Activated CD8-positive, alpha-beta T cell treated with anti-CD3 and anti-CD28 coated beads, Interleukin-2, amount 10 ng/mL, durations not matched to agents 7 days and 5 days (primary cell): ENCODE results near the gene CATSPERE. TPM values are rescaled to one million over a fixed set of nuclear protein-coding genes. Genes with fewer than 3 reads are reported as not detected.
"Not testable (repeated sequence)": the region's sequence is repeated elsewhere in the genome, so short reads cannot be mapped to it uniquely, and the experiment has no call there.

Experiments
- ATAC-seq: fragments of 150-1000 bp; cut with Tn5 transposase; one replicate; pipeline ENCODE4 v1.10.0; 2021; ENCODE audit warnings: moderate library complexity
- CTCF ChIA-PET: fragments of 350-600 bp; sonication (Branson Sonifier 250); formaldehyde crosslinking; loops from one replicate; lab custom pipeline; 2021; ENCODE audit warnings: antibody characterized with exemption; lab: Charles Lee
- POLR2A ChIA-PET: fragments of 350-600 bp; sonication (Branson Sonifier 250); formaldehyde crosslinking; loops from one replicate; lab custom pipeline; 2021; ENCODE audit warnings: antibody characterized with exemption; lab: Charles Lee
- DNase-seq: peaks from one replicate; pipeline ENCODE4 v3.0.0-alpha.2; 2020
- H3K27ac Mint-ChIP-seq: one replicate; pipeline ENCODE4 v1.8.0; 2021; ENCODE audit warnings: mild to moderate bottlenecking, mixed read lengths
- H3K27me3 Mint-ChIP-seq: one replicate; pipeline ENCODE4 v1.8.0; 2021; ENCODE audit warnings: low read depth, mixed read lengths
- H3K36me3 Mint-ChIP-seq: one replicate; pipeline ENCODE4 v1.8.0; 2021; ENCODE audit warnings: low read depth, mixed read lengths
- H3K4me1 Mint-ChIP-seq: one replicate; pipeline ENCODE4 v1.8.0; 2021; ENCODE audit warnings: low read depth, mixed read lengths
- H3K4me3 Mint-ChIP-seq: one replicate; pipeline ENCODE4 v1.8.0; 2021; ENCODE audit warnings: mild to moderate bottlenecking, mixed read lengths
- H3K9me3 Mint-ChIP-seq: one replicate; pipeline ENCODE4 v1.8.0; 2022; ENCODE audit warnings: mixed read lengths; ENCODE audit not compliant: insufficient read depth
- total RNA-seq, 2 experiments: library from RNA; stranded (reverse); gene quantifications; one replicate each; pipeline ENCODE4 v1.2.3, GENCODE V29; 2021

Gene CATSPERE
- total RNA-seq, 2 experiments from 2014 or later, result 0.37 to 0.61 TPM

DNA sequence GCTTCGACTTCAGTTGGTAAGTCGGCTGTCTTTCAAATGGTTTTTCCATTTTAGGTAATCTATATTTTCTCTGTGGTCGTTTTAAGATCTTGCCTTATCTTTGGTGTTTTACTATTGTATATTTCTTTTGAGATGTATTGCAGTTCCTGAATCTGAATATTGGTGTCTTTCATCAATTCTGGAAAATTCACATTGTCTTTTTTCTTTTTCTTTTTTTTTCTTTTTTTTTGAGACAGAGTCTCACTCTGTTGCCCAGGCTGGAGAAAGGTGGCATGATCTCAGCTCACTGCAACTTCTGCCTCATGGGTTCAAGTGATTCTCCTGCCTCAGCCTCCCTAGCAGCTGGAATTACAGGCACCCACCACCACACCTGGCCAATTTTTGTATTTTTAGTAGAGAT is 23.9 kb downstream of the CATSPERE start:
- H3K4me1 Mint-ChIP-seq, H3K9me3 Mint-ChIP-seq, DNase-seq, ATAC-seq, H3K36me3 Mint-ChIP-seq, H3K27ac Mint-ChIP-seq, H3K27me3 Mint-ChIP-seq, H3K4me3 Mint-ChIP-seq, POLR2A ChIA-PET: not testable (repeated sequence)
- CTCF ChIA-PET, result interaction anchor here (0.6 kb wide), 1 partner anchor 20 kb away, joined by 7 read pairs; no protein-coding TSS in a partner anchor

GRCh38 chr1:244494653-244495052 is 33.6 kb downstream of the CATSPERE start:
- Mint-ChIP-seq H3K36me3 (no peaks in the 10 kb centered on the region), H3K4me1 (no peaks in the 10 kb centered on the region), H3K27me3 (no peaks in the 10 kb centered on the region), H3K27ac (no peak overlapping the region), H3K9me3 (no peaks in the 10 kb centered on the region), H3K4me3 (no peak overlapping the region)
- CTCF ChIA-PET, result no interaction called here
- ATAC-seq, result no peak
- DNase-seq, result no peak
- POLR2A ChIA-PET, result no interaction called here

DNA sequence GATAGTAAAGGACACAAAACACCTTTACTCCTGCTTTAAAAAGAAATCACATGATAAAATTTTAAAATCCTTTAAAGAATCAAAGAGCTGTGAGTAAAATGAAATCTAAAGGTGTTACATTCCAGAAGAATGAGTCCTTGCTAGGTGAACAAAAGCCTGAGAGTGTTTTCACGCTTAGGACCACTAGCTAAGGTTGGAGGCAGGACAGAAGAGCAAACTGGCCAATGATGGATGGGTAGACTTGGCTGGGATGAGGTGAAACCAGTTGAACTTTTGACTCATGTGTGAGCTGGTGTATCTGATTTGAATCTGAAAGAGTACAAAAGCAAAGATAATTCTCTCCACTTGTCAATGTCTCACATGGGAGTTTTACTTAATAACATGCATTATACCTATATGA is 35.1 kb downstream of the CATSPERE start:
- ChIA-PET CTCF (no interaction called here), POLR2A (no interaction called here)
- H3K4me1 Mint-ChIP-seq, result no peaks in the 10 kb centered on the region
- no peak for ATAC-seq
- H3K27me3 Mint-ChIP-seq, result peaks cover 2% of the 10 kb centered on the region
- no peaks in the 10 kb centered on the region for H3K36me3 Mint-ChIP-seq
- no peaks in the 10 kb centered on the region for H3K9me3 Mint-ChIP-seq
- no peak overlapping the region for H3K27ac Mint-ChIP-seq
- no peak for DNase-seq
- H3K4me3 Mint-ChIP-seq, result no peak overlapping the region

DNA sequence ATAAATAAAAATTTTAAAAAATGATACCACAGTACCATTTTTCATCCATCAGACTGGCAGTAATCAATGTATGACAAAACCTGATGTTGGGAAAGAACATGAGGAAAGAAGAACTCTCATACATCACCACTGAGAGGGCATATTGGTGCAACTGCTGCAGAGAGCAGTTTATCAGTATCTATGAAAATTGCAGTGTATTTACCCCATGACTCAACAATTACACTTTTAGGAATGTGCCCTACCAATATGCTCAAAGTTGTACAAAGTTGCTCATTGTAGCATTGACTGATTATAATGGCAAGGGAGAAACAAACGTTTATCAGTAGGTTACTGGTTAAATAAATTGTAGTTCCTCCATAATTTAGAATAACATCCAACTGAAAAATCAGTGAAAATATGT is 36.7 kb downstream of the CATSPERE start:
- H3K4me1 Mint-ChIP-seq, result no peaks in the 10 kb centered on the region
- ATAC-seq (no peak), DNase-seq (no peak)
- no peak overlapping the region for H3K27ac Mint-ChIP-seq
- H3K4me3 Mint-ChIP-seq, result no peak overlapping the region
- ChIA-PET POLR2A (no interaction called here), CTCF (no interaction called here)
- H3K9me3 Mint-ChIP-seq, result no peaks in the 10 kb centered on the region
- H3K27me3 Mint-ChIP-seq, result peaks cover 2% of the 10 kb centered on the region
- no peaks in the 10 kb centered on the region for H3K36me3 Mint-ChIP-seq

DNA sequence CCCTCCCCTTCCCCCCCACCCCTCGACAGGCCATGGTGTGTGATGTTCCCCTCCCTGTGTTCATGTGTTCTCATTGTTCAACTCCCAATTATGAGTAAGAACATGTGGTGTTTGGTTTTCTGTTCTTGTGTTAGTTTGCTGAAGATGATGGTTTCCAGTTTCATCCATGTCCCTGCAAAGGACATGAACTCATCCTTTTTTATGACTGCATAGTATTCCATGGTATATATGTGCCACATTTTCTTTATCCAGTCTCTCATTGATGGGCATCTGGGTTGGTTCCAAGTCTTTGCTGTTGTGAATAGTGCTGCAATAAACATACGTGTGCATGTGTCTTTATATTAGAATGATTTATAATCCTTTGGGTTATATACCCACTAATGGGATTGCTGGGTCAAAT is 38.4 kb downstream of the CATSPERE start:
- ATAC-seq, H3K36me3 Mint-ChIP-seq, CTCF ChIA-PET, H3K9me3 Mint-ChIP-seq, H3K4me3 Mint-ChIP-seq, DNase-seq, POLR2A ChIA-PET, H3K4me1 Mint-ChIP-seq, H3K27ac Mint-ChIP-seq, H3K27me3 Mint-ChIP-seq: not testable (repeated sequence)

GRCh38 chr1:244500515-244500914 is 39.4 kb downstream of the CATSPERE start:
- CTCF ChIA-PET, DNase-seq, ATAC-seq, H3K4me3 Mint-ChIP-seq, H3K9me3 Mint-ChIP-seq, H3K27ac Mint-ChIP-seq, H3K36me3 Mint-ChIP-seq, H3K4me1 Mint-ChIP-seq, POLR2A ChIA-PET, H3K27me3 Mint-ChIP-seq: not testable (repeated sequence)

DNA sequence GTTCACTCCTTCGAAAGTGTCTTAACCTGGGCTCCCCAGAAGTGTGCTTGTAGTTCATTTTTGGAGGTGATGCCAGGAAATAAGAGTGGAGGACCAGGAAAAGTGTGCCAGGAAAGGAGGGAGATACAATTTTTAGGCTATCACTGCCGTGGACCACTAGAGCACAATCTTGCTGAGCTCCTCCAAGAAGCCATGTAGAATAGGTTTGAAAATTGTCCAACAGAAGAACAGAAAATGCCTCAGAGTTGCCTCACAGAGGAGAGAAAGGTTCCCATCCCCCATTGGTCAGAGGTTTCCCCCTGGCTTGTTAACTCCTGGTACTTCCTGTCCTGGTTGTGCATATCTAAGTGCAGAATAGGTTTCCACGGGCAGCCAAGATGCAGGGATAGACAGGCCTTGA is 41.6 kb downstream of the CATSPERE start:
- no peak overlapping the region for H3K27ac Mint-ChIP-seq
- POLR2A ChIA-PET, result no interaction called here
- H3K36me3 Mint-ChIP-seq, result no peaks in the 10 kb centered on the region
- no peaks in the 10 kb centered on the region for H3K4me1 Mint-ChIP-seq
- ATAC-seq (no peak), DNase-seq (no peak)
- no peak overlapping the region for H3K4me3 Mint-ChIP-seq
- H3K9me3 Mint-ChIP-seq, result peaks cover 4% of the 10 kb centered on the region
- CTCF ChIA-PET, result no interaction called here
- H3K27me3 Mint-ChIP-seq, result peaks cover 2% of the 10 kb centered on the region

- H3K27me3 Mint-ChIP-seq, result no peaks in the 10 kb centered on the region
- DNase-seq, result no peak
- no peak overlapping the region for H3K27ac Mint-ChIP-seq
- H3K4me1 Mint-ChIP-seq, result no peaks in the 10 kb centered on the region
- H3K36me3 Mint-ChIP-seq, result no peaks in the 10 kb centered on the region
- no peak for ATAC-seq
- no peak overlapping the region for H3K4me3 Mint-ChIP-seq
- POLR2A ChIA-PET, result no interaction called here
- CTCF ChIA-PET, result no interaction called here
- peaks cover 8% of the 10 kb centered on the region for H3K9me3 Mint-ChIP-seq
Observed at GRCh38 chr1:244513493-244513892, 52.4 kb downstream of the CATSPERE start.

DNA sequence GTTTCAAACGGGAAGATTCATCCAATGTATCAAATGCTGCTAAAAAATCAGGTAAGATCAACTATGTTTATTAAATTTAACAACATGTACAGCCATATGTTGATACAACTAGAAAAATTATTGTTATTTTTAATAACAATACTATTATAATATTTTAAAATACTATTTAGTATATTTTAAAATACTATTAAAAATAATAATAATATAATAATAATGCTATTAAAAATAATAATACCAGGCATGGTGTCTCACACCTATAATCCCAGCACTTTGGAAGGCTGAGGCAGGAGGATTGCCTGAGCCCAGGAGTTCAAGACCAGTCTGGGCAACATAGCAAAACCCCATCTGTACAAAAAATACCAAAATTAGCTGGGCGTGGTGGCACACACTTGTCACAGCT is 54.6 kb downstream of the CATSPERE start:
- POLR2A ChIA-PET, result no interaction called here
- ATAC-seq, result no peak
- Mint-ChIP-seq H3K4me1 (no peaks in the 10 kb centered on the region), H3K27ac (no peak overlapping the region), H3K36me3 (no peaks in the 10 kb centered on the region), H3K9me3 (no peaks in the 10 kb centered on the region), H3K4me3 (no peak overlapping the region), H3K27me3 (no peaks in the 10 kb centered on the region)
- DNase-seq, result no peak
- CTCF ChIA-PET, result no interaction called here

- Mint-ChIP-seq H3K36me3 (no peaks in the 10 kb centered on the region), H3K4me3 (no peak overlapping the region), H3K27me3 (no peaks in the 10 kb centered on the region), H3K9me3 (peaks cover 4% of the 10 kb centered on the region), H3K27ac (no peak overlapping the region), H3K4me1 (no peaks in the 10 kb centered on the region)
- CTCF ChIA-PET, result no interaction called here
- no peak for ATAC-seq
- POLR2A ChIA-PET, result no interaction called here
- DNase-seq, result no peak
Observed at GRCh38 chr1:244536316-244536715, 75.2 kb downstream of the CATSPERE start.

DNA sequence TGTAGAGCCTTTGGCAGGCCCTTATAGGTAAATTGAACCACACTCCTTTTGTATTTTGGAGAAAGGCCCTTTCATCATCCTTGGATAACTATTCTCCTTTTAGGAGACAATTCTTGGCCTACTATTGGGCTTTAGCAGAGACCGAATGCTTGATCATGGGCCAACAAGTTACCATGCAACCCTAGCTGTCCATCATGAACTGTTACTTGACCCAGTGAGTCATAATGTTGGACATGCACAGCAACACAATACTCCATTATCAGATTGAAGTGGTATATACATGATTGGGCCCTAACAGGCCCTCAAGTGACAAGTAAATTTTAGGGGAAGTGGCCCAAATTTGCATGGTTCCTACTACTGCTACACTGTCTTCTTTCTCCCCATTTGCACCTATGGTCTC is 84.4 kb downstream of the CATSPERE start:
- Mint-ChIP-seq H3K4me3 (no peak overlapping the region), H3K4me1 (no peaks in the 10 kb centered on the region), H3K9me3 (peaks cover 14% of the 10 kb centered on the region), H3K27me3 (no peaks in the 10 kb centered on the region), H3K27ac (no peak overlapping the region), H3K36me3 (no peaks in the 10 kb centered on the region)
- ATAC-seq (no peak), DNase-seq (no peak)
- CTCF ChIA-PET, result no interaction called here
- POLR2A ChIA-PET, result no interaction called here

DNA sequence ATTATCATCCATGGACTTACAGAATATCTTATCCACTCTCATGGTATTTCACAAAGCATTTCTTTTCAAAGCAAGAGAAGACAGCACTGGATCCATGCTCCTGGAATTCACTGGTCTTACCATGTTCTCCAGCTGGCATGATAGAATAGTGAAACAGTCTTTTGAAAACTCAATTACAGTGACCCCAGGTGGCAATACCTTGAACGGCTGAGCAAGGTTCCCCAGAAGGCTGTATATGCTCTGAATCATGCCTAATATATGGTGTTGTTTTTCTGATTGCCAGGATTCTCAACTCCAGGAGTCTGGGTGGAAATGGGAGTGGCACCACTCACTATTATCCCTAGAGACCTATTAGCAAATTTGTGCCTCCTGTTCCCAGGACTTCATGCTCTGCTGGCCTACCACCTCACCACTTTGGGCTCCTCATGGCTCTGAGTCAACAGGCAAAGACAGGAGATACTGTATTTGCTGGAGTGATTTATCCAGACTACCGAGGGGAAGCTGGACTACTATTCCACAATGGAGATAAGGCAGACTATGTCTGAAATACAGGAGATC is 87.6 kb downstream of the CATSPERE start:
- no peak overlapping the region for H3K4me3 Mint-ChIP-seq
- H3K27me3 Mint-ChIP-seq, result no peaks in the 10 kb centered on the region
- ATAC-seq, result no peak
- no peaks in the 10 kb centered on the region for H3K36me3 Mint-ChIP-seq
- H3K9me3 Mint-ChIP-seq, result peaks cover 14% of the 10 kb centered on the region
- DNase-seq, result no peak
- H3K4me1 Mint-ChIP-seq, result no peaks in the 10 kb centered on the region
- no peak overlapping the region for H3K27ac Mint-ChIP-seq
- ChIA-PET POLR2A (no interaction called here), CTCF (no interaction called here)

- H3K36me3 Mint-ChIP-seq, result no peaks in the 10 kb centered on the region
- peaks cover 4% of the 10 kb centered on the region for H3K9me3 Mint-ChIP-seq
- CTCF ChIA-PET, result no interaction called here
Observed at GRCh38 chr1:244552336-244552735, 91.3 kb downstream of the CATSPERE start.

More at GRCh38 chr1:244552336-244552735, 91.3 kb downstream of the CATSPERE start:
- no peak for ATAC-seq
- DNase-seq, result no peak
- H3K27ac Mint-ChIP-seq, result no peak overlapping the region
- H3K27me3 Mint-ChIP-seq, result no peaks in the 10 kb centered on the region
- POLR2A ChIA-PET, result no interaction called here
- no peaks in the 10 kb centered on the region for H3K4me1 Mint-ChIP-seq
- H3K4me3 Mint-ChIP-seq, result no peak overlapping the region
